Measurements from ENCODE around the gene LCLAT1. TPM values are rescaled to one million over a fixed set of nuclear protein-coding genes. Genes with fewer than 3 reads are reported as not detected.
"Not testable (repeated sequence)": the region's sequence is repeated elsewhere in the genome, so short reads cannot be mapped to it uniquely, and the experiment has no call there.

LCLAT1 gene
- polyA plus RNA-seq, 1 of the 3 experiments (the other 2 are of a cell fraction): 6.9 TPM

GRCh38 chr2:30465171-30465545, 18.1 kb downstream of the LCLAT1 start (continued):
- TF ChIP-seq MAX (IDR thresholded peaks at IDR 0.05; ENCODE audit: low read depth) (no peak), YY1 (IDR thresholded peaks at IDR 0.05; ENCODE audit: low read depth) (no peak), USF1 (IDR thresholded peaks at IDR 0.05; ENCODE audit: borderline replicate concordance, low read depth) (no peak), NRF1 (IDR thresholded peaks at IDR 0.05; ENCODE audit: low read depth, low read length) (no peak)

- Histone ChIP-seq H3F3A (replicated peaks; ENCODE audit: insufficient read depth) (no peaks in the 10 kb centered on the region), H3K79me2 (ENCODE audit: insufficient read depth) (peaks cover 59% of the 10 kb centered on the region), H2AFZ (ENCODE audit: low read depth) (no peak overlapping the region), H3K27me3 (ENCODE audit: insufficient read depth) (no peaks in the 10 kb centered on the region), H3K9me3 (no peaks in the 10 kb centered on the region; the same call in 1 of the 2 replicates), H3K4me1 (ENCODE audit: control insufficient read depth in 1 of 2, insufficient read depth in 2 of 2, low read depth in 1 of 2, low read length in 1 of 2) (no peaks in the 10 kb centered on the region; a peak in 1 of 4 replicates), H3K4me2 (no peak overlapping the region), H3K36me3 (replicated peaks in 1 of 2; ENCODE audit: control insufficient read depth in 1 of 2, insufficient read depth in 2 of 2, low read length in 1 of 2) (no peaks in the 10 kb centered on the region), H3K27ac (ENCODE audit: low read depth in 2 of 2, low read length in 1 of 2) (no peak overlapping the region), H4K20me1 (ENCODE audit: insufficient read depth) (no peaks in the 10 kb centered on the region), H3K9ac (no peak overlapping the region), H3K4me3 (ENCODE audit: low read depth in 2 of 2, low read length in 1 of 2) (no peak overlapping the region), H3K9me2 (no peaks in the 10 kb centered on the region)
- WGBS (ENCODE audit: low lambda C conversion rate): 100% methylated on average over 1 of the region's 1 CpG
- POLR2A ChIA-PET: no interaction called here
- no peak for TF ChIP-seq NFIC (IDR thresholded peaks at IDR 0.05; ENCODE audit: borderline replicate concordance)
- TF ChIP-seq REST (IDR thresholded peaks at IDR 0.05; ENCODE audit: low read depth, low read length): no peak
- no peak for TF ChIP-seq POLR2AphosphoS5 (IDR thresholded peaks at IDR 0.05; ENCODE audit: low read depth, low read length)
- no peak for TF ChIP-seq FOXJ3 (CRISPR knock-in tag; IDR thresholded peaks at IDR 0.05)
- TF ChIP-seq EZH2phosphoT487 (IDR thresholded peaks at IDR 0.05; ENCODE audit: borderline replicate concordance, low read depth): no peak
- no peak for TF ChIP-seq FOSL2 (IDR thresholded peaks at IDR 0.05; ENCODE audit: borderline replicate concordance, low read depth)
- TF ChIP-seq JUND (IDR thresholded peaks at IDR 0.05): no peak
- no peak for TF ChIP-seq RFX5 (IDR thresholded peaks at IDR 0.05; ENCODE audit: low read length)
- no peak for TF ChIP-seq SIN3A (IDR thresholded peaks at IDR 0.05; ENCODE audit: borderline replicate concordance, low read depth, low read length)
- TF ChIP-seq RXRA (IDR thresholded peaks at IDR 0.05; ENCODE audit: borderline replicate concordance, low read depth): no peak
- no peak for TF ChIP-seq RAD21 (IDR thresholded peaks at IDR 0.05; ENCODE audit: low read length)
- TF ChIP-seq FOXM1 (IDR thresholded peaks at IDR 0.05; ENCODE audit: low read depth): no peak
- TF ChIP-seq ZBTB33 (IDR thresholded peaks at IDR 0.05; ENCODE audit: borderline replicate concordance, low read depth): no peak
- TF ChIP-seq TAF1 (IDR thresholded peaks at IDR 0.05; ENCODE audit: borderline replicate concordance, low read depth, low read length): no peak
- no peak for TF ChIP-seq ELF1 (IDR thresholded peaks at IDR 0.05)
- no peak for TF ChIP-seq TCF12 (IDR thresholded peaks at IDR 0.05)
- TF ChIP-seq MEF2A (IDR thresholded peaks at IDR 0.05; ENCODE audit: borderline replicate concordance, low read depth): no peak
- no peak for TF ChIP-seq MXI1 (IDR thresholded peaks at IDR 0.05; ENCODE audit: low read depth, low read length)
- CTCF ChIA-PET: no interaction called here
- DNase-seq: no peak
Observed at GRCh38 chr2:30466216-30466615, 19.2 kb downstream of the LCLAT1 start.

- POLR2A ChIA-PET; H3K36me3 ChIP-seq (replicated peaks in 1 of 2; ENCODE audit: control insufficient read depth in 1 of 2, insufficient read depth in 2 of 2, low read length in 1 of 2): not testable (repeated sequence)
- 98% methylated on average over 8 of the region's 8 CpGs for WGBS (ENCODE audit: low lambda C conversion rate)
Observed at GRCh38 chr2:30467062-30467826, 20.2 kb downstream of the LCLAT1 start.

More at GRCh38 chr2:30467062-30467826, 20.2 kb downstream of the LCLAT1 start:
- H3K4me2 ChIP-seq; H3K27ac ChIP-seq (ENCODE audit: low read depth in 2 of 2, low read length in 1 of 2); H3K9me2 ChIP-seq; H3K27me3 ChIP-seq (ENCODE audit: insufficient read depth); H3K4me1 ChIP-seq (ENCODE audit: control insufficient read depth in 1 of 2, insufficient read depth in 2 of 2, low read depth in 1 of 2, low read length in 1 of 2); H3K9me3 ChIP-seq; DNase-seq; H4K20me1 ChIP-seq (ENCODE audit: insufficient read depth); H2AFZ ChIP-seq (ENCODE audit: low read depth); H3K9ac ChIP-seq; H3K4me3 ChIP-seq (ENCODE audit: low read depth in 2 of 2, low read length in 1 of 2); H3F3A ChIP-seq (replicated peaks; ENCODE audit: insufficient read depth): not testable (repeated sequence)
- H3K79me2 ChIP-seq (ENCODE audit: insufficient read depth): peaks cover 64% of the 10 kb centered on the region
- CTCF ChIA-PET: interaction anchor here (1.6 kb wide), 1 partner anchor 302 kb away, joined by 4 read pairs; no protein-coding TSS in a partner anchor
